Pancreas (tissue), 10 donors: Measurements from ENCODE around the gene PRELP. TPM values are rescaled to one million over a fixed set of nuclear protein-coding genes. Genes with fewer than 3 reads are reported as not detected.
"Not testable (repeated sequence)": the region's sequence is repeated elsewhere in the genome, so short reads cannot be mapped to it uniquely, and the experiment has no call there.

Experiments
- ATAC-seq, 4 donors: fragments of 200-7000 bp; cut with Tn5 transposase; one replicate each; pipeline versions ENCODE4 v1.8.0 to v1.9.1; 2020; ENCODE audit warnings: mild to moderate bottlenecking in 4 of 4, moderate library complexity in 4 of 4
- DNase-seq, 6 donors: peaks; one replicate each; pipeline ENCODE4 v3.0.0-alpha.2; 2020
- FAIRE-seq: peaks from 2 replicates; lab custom pipeline; 2012; peaks lifted over from hg19 to GRCh38; lab: Jason Lieb, UNC
- H3K27ac ChIP-seq, 4 donors: fragments of 200-600 bp; sonication (generic); 1 replicate in 3 of 4; 2 replicates in 1 of 4; pipeline versions ENCODE4 v1.5.0 to v1.8.0; 2020
- H3K27me3 ChIP-seq, 4 donors: fragments of 200-600 bp; one replicate each; pipeline ENCODE4 v1.8.0; 2021
- H3K36me3 ChIP-seq, 3 donors: fragments of 200-600 bp; sonication (generic) in 1 of 3; one replicate each; pipeline versions ENCODE4 v1.5.0 to v1.8.0; 2020 to 2021
- H3K4me1 ChIP-seq, 3 donors: fragments of 200-600 bp; one replicate each; pipeline ENCODE4 v1.8.0; 2021
- H3K4me3 ChIP-seq, 4 donors: fragments of 200-600 bp; sonication (generic) in 2 of 4; one replicate each; pipeline versions ENCODE4 v1.5.0 to v1.8.0; 2020 to 2021
- H3K9me3 ChIP-seq, 4 donors: fragments of 200-600 bp; one replicate each; pipeline ENCODE4 v1.8.0; 2021
- CTCF ChIP-seq, 4 donors: fragments of 200-600 bp; sonication (generic) in 3 of 4; IDR thresholded peaks; one replicate each; pipeline versions ENCODE4 v1.5.0 to v1.8.0; 2021; ENCODE audit warnings: antibody characterized with exemption in 4 of 4
- WGBS, 2 donors: extraction: QIAGEN DNeasy Blood & Tissue Kit; methylation state at CpG; one replicate each; pipeline ENCODE4 v1.1.7; 2013; 5-methylcytosine and 5-hydroxymethylcytosine counted together
- intact Hi-C, 3 donors: fragments of 100-400 bp; cut with DNase I; formaldehyde crosslinking; loops; one replicate each; pipeline versions ENCODE4 v1.11.1 to v1.14.2; 2022
- polyA plus RNA-seq, 2 donors: library from polyadenylated mRNA; stranded (reverse); fragments of 200-250 nt; gene quantifications; one replicate each; pipeline ENCODE4 v1.2.3, GENCODE V29; 2013
- total RNA-seq, 6 donors: library from RNA; stranded (reverse); fragmentation: NEBNext Ultra II Directional in 4 of 6; extraction: Animal tissue kit (Norgen Biotek cat#: 25700) in 4 of 6; gene quantifications; one replicate each; pipeline versions ENCODE4 v1.2.1 to v1.2.4, GENCODE V29; 2021 to 2023
- donor health status: healthy with polysubstance abuse.
- donor health status: DM: no; HTN: no; CAD: no; lungs with moderate emphysema.
- donor health status: DM: no; HTN: no; CAD: no.
- donor health status: control.
- donor health status: control.
- donor health status: Bipolar disorder and iron deficiency.
- donor health status: DM: yes; HTN: yes; CAD: no.
- donor health status: DM: no; HTN: no; CAD: no.
- donor health status: DM: no; HTN: no; CAD: no.
- donor health status: DM: yes; HTN: yes; CAD: no.

The PRELP gene
- total and polyA plus RNA-seq, 8 donors, result 1.2 to 6.6 (median 3.0) TPM

GRCh38 chr1:203441766-203442165 lies 33.8 kb upstream of the PRELP start:
- no peak for DNase-seq
- Histone ChIP-seq H3K4me3 (no peak overlapping the region), H3K9me3 (no peaks in the 10 kb centered on the region), H3K27ac (no peak overlapping the region), H3K4me1 (no peaks in the 10 kb centered on the region), H3K36me3 (no peaks in the 10 kb centered on the region), H3K27me3 (no peaks in the 10 kb centered on the region)
- ATAC-seq, result no peak
- no peak for TF ChIP-seq CTCF (IDR thresholded peaks at IDR 0.05)
- WGBS, 2 donors, result 69 to 78% methylated on average over 9 of the region's 9 CpGs
- no peak for FAIRE-seq
- intact Hi-C loops, result loop anchor here in 1 of 3 donors (10.0 kb wide), 1 partner anchor 97 kb away; no protein-coding TSS in a partner anchor

GRCh38 chr1:203442821-203443220 lies 32.8 kb upstream of the PRELP start:
- H3K27ac ChIP-seq, result no peak overlapping the region
- intact Hi-C loops, result loop anchor here in 1 of 3 donors (10.0 kb wide), 1 partner anchor 98 kb away; no protein-coding TSS in a partner anchor

GRCh38 chr1:203443296-203443695 lies 32.3 kb upstream of the PRELP start:
- intact Hi-C loops, result loop anchor here in 1 of 3 donors (10.0 kb wide), 1 partner anchor 98 kb away; no protein-coding TSS in a partner anchor
- WGBS, 2 donors, result 72 to 80% methylated on average over 2 of the region's 2 CpGs
- no peaks in the 10 kb centered on the region for H3K36me3 ChIP-seq
- no peak for DNase-seq
- no peak overlapping the region for H3K4me3 ChIP-seq
- H3K27me3 ChIP-seq, result no peaks in the 10 kb centered on the region
- H3K27ac ChIP-seq, result no peak overlapping the region
- TF ChIP-seq CTCF (IDR thresholded peaks at IDR 0.05), result no peak
- FAIRE-seq, result no peak
- H3K9me3 ChIP-seq, result no peaks in the 10 kb centered on the region
- no peaks in the 10 kb centered on the region for H3K4me1 ChIP-seq
- no peak for ATAC-seq

More at GRCh38 chr1:203442821-203443220, 32.8 kb upstream of the PRELP start:
- Histone ChIP-seq H3K36me3 (no peaks in the 10 kb centered on the region), H3K4me3 (no peak overlapping the region), H3K27me3 (no peaks in the 10 kb centered on the region), H3K4me1 (no peaks in the 10 kb centered on the region), H3K9me3 (no peaks in the 10 kb centered on the region)
- FAIRE-seq (no peak), DNase-seq (no peak), ATAC-seq (no peak)
- no peak for TF ChIP-seq CTCF (IDR thresholded peaks at IDR 0.05)
- WGBS, 2 donors, result 61 to 75% methylated on average over 7 of the region's 7 CpGs

- no peak for ATAC-seq
- intact Hi-C loops, result loop anchor here in 1 of 3 donors (10.0 kb wide), 1 partner anchor 99 kb away; no protein-coding TSS in a partner anchor
- FAIRE-seq, result no peak
- H3K27me3 ChIP-seq, result no peaks in the 10 kb centered on the region
- no peaks in the 10 kb centered on the region for H3K4me1 ChIP-seq
- no peak overlapping the region for H3K4me3 ChIP-seq
- no peak for TF ChIP-seq CTCF (IDR thresholded peaks at IDR 0.05)
- 67 to 72% methylated on average over 1 of the region's 1 CpG for WGBS, 2 donors
- no peaks in the 10 kb centered on the region for H3K9me3 ChIP-seq
- H3K36me3 ChIP-seq, result no peaks in the 10 kb centered on the region
- no peak for DNase-seq
- H3K27ac ChIP-seq, result no peak overlapping the region
Measured at GRCh38 chr1:203444171-203444576, 31.4 kb upstream of the PRELP start.

GRCh38 chr1:203447151-203447550 lies 28.5 kb upstream of the PRELP start:
- no peak for TF ChIP-seq CTCF (IDR thresholded peaks at IDR 0.05)

GRCh38 chr1:203447598-203447997 lies 28.0 kb upstream of the PRELP start:
- 89 to 96% methylated on average over 1 of the region's 1 CpG for WGBS, 2 donors
- H3K27ac ChIP-seq, FAIRE-seq: not testable (repeated sequence)

More at GRCh38 chr1:203447151-203447550, 28.5 kb upstream of the PRELP start:
- ATAC-seq (no peak), DNase-seq (no peak), FAIRE-seq (no peak)
- no peak overlapping the region for H3K4me3 ChIP-seq
- intact Hi-C loops, result loop anchor here in 1 of 3 donors (10.0 kb wide), 1 partner anchor 102 kb away; no protein-coding TSS in a partner anchor
- H3K36me3 ChIP-seq, result no peaks in the 10 kb centered on the region
- H3K9me3 ChIP-seq, result no peaks in the 10 kb centered on the region
- no peak overlapping the region for H3K27ac ChIP-seq
- peaks cover 0 to 3% (median 0%) of the 10 kb centered on the region in 4 donors for H3K27me3 ChIP-seq
- no peaks in the 10 kb centered on the region for H3K4me1 ChIP-seq
- WGBS, 2 donors, result 64 to 79% methylated on average over 2 of the region's 2 CpGs

More at GRCh38 chr1:203447598-203447997, 28.0 kb upstream of the PRELP start:
- DNase-seq, H3K4me1 ChIP-seq, H3K4me3 ChIP-seq, ATAC-seq, H3K27me3 ChIP-seq, H3K9me3 ChIP-seq, H3K36me3 ChIP-seq: not testable (repeated sequence)
- intact Hi-C loops, result loop anchor here in 1 of 3 donors (10.0 kb wide), 1 partner anchor 103 kb away; no protein-coding TSS in a partner anchor
